Stimulated activated CD8-positive, alpha-beta memory T cell treated with anti-CD3 and anti-CD28 coated beads, Interleukin-2, amount 100 ng/mL, for 48 hours (primary cell): ENCODE measurements around the gene GNAL.
"Not testable (repeated sequence)": the region's sequence is repeated elsewhere in the genome, so short reads cannot be mapped to it uniquely, and the experiment has no call there.

Experiments
- DNase-seq, 2 donors: peaks; one replicate each; pipeline ENCODE4 v3.0.0-alpha.2; 2020; ENCODE audit warnings: low read depth in 2 of 2

Gene GNAL

DNA sequence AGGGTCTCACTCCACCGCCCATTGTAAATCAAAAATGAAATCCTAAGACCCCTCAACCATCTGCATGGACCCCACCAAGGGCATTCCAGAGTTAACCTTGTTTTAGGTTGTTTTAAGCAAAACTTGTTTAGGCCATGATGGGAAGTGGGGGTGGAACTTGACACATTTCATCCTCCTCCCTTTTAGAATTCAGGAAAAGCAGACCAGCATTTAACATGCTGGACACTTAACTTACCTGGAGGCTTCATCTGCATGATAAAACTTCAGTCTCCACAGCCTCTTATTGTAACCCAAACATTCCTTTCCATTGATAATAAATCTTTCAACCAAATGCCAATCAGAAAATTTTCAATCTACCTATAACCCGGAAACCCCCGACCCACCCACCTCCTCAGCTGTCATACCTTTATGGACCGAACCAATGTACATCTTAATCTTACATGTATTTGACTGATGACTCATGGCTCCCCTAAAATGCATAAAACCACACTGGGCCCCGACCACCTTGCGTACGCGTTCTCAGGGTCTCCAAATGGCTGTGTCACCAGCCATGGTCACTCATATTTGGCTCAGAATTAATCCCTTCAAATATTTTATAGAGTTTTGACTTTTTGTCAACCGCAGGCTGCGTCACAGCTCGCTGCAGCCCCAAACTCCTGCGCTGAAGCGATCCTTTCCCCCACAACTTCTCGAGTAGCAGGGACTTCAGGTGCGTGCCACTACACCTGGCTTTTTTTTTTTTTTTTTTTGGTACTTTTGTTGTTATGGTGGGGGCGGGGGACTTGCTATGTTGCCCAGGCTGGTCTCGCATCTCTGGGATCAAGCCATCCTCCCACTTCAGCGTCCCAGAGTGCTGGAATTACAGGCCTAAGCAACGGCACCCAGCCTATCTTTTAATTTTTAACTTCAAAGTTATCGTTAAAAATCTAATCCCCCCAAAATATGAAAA lies 218.1 kb downstream of the GNAL start:
- no peak for DNase-seq

- peak; percentile 78 to 85 for DNase-seq
Measured at GRCh38 chr18:11908182-11909060, 219.4 kb downstream of the GNAL start, which contains the start of gene MPPE1. Gene MPPE1, minus strand, starts transcription at chr18:11908317. Its CDS starts 11,053 bp downstream, at chr18:11897264.

GRCh38 chr18:11909061-11909455 lies 220.0 kb downstream of the GNAL start:
- DNase-seq = peak in 1 of 2 donors; percentile 5

- no peak for DNase-seq
Measured at GRCh38 chr18:11909591-11910026, 220.5 kb downstream of the GNAL start.

DNA sequence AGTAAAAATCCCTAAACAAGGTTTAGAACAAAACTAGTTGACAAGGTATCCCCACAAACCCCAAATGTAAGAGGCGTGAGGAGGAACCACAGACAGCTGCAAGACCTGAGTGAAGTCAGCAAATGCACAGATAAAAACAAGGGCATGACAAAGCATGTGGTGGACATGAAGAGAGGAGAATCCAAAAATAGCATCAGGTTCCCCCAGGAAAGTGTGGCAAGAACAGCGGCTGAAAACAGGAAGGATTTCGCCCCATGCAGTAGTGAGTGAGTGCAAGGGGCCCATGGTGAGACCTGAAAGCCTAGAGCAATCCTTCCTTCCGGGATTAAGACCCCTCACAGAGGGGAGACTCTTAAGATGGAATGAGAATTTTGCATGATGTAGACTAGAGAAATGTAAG lies 227.8 kb downstream of the GNAL start:
- DNase-seq = not testable (repeated sequence)

GRCh38 chr18:11919522-11919921 lies 230.5 kb downstream of the GNAL start:
- DNase-seq = not testable (repeated sequence)

DNA sequence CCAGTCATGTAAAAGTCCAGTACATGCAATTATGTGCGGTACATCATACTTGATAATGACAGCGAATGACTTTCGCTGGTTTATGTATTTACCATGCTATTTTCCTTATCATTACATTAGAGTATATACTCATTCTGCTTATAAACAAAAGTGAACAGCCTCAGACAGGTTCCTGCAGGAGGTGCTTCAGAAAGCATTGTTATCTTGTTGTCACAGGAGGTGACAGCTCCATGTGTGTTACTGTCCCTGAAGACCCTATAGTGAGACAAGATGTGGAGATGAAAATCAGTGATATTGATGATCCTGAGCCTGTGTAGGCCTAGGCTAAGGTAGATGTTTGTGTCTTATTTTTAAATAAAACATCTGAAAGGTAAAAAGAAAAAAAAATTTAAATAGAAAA lies 234.4 kb downstream of the GNAL start:
- no peak for DNase-seq

DNA sequence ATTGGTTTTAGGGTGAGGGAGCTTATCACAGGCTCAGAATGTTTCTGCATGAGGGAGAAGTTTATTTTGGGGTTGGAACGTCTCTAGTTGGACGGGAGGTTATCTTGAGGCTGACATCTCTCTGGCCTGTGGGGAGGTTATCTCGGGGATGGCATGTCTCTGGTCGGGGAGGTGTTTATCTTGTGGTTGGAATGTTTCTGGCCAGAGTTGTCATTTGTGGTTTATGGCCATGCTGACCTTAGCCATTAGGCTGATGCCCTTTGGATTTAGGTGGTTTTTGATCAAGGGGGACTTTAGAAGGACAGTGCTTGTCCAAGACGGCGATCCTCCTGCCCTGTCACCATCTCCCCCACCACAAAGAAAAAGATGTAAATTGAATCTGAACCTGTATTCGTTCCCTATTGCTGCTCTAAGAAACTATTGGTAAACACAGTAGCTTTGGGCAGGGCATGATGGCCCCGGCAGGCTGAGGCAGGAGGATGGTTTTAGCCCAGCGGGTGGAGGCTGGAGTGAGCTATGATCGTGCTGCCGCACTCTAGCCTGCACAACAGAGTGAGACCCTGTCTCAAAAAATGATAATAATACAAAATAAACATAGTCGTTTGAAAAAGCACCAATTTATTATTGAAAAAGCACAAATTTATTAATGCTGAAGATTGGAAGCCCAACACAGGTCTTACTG lies 236.9 kb downstream of the GNAL start:
- DNase-seq = no peak

DNA sequence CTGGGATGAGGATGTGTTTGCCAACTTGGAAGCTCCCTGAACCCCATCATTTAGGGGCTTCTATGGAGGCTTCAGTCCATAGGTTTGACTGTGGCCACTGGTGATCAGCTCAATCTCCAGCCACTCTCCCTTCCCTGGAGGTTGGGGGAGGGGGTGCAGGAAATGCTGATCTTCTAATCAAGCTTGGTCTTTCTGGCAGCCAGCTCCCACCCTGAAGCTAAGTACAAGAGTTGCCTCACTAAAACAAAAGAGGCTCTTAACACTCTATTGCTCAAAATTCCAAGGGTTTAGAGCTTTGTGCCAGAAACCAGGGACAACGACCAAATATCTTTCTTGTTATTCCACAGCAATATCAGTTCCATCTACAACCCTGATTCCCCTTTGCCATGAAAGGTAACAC lies 238.4 kb downstream of the GNAL start:
- DNase-seq = no peak

DNA sequence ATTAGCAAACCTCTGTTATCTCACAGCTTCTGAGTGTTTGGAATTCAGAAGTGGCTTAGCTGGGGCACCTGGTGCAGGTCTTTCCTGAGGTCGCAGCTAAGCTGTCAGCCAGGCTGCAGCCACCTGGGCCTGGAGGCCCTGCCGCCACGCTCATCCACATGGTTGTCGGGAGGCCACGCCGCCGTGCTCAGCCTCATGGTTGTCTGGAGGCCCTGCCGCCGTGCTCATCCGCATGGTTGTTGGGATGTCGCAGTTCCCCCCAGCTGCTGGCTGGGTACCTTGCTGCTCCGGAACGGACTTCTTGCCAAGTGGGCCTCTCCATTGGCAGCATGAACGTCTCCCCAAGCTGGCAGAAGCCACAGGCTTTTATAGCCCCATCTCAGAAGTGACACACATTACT lies 243.3 kb downstream of the GNAL start:
- no peak for DNase-seq
